Kidney epithelial cell (primary cell): Measurements from ENCODE around the gene CACTIN. TPM values are rescaled to one million over a fixed set of nuclear protein-coding genes. Genes with fewer than 3 reads are reported as not detected.

ENCODE experiments used
- DNase-seq: peaks from one replicate; pipeline ENCODE4 v3.0.0-alpha.2; 2010; ENCODE audit warnings: low read depth
- H3K27me3 ChIP-seq: 2 replicates; pipeline ENCODE4 v1.6.0; 2011; ENCODE audit warnings: low read length; ENCODE audit not compliant: control insufficient read depth, insufficient read depth
- H3K36me3 ChIP-seq: 2 replicates; pipeline ENCODE4 v1.5.1; 2011; ENCODE audit warnings: low read length; ENCODE audit not compliant: control insufficient read depth, insufficient read depth
- H3K4me3 ChIP-seq: 2 replicates; pipeline ENCODE4 v1.5.1; 2011; ENCODE audit warnings: low read depth, mild to moderate bottlenecking, control low read depth, low read length
- total RNA-seq: library from RNA; depleted of rRNA; stranded (reverse); fragments of >200 nt; gene quantifications from 2 replicates; pipeline ENCODE4 v1.2.3, GENCODE V29; 2015
- TF ChIP-seq, protein P1 (sequence below): IDR thresholded peaks from 2 replicates; pipeline ENCODE4 v1.5.1; 2011; ENCODE audit warnings: mild to moderate bottlenecking, moderate library complexity, low read length, control low read depth, inconsistent platforms; ENCODE audit not compliant: insufficient read depth, poor library complexity, severe bottlenecking

CACTIN gene
- total RNA-seq, 1 donor from 2014 or later = 46.6 TPM

GRCh38 chr19:3644351-3645066, 17.9 kb upstream of the CACTIN start:
- no peak for DNase-seq
- H3K4me3 ChIP-seq = no peak overlapping the region
- no peaks in the 10 kb centered on the region for H3K27me3 ChIP-seq
- H3K36me3 ChIP-seq = peaks cover 1% of the 10 kb centered on the region
- TF ChIP-seq, protein P1, sequence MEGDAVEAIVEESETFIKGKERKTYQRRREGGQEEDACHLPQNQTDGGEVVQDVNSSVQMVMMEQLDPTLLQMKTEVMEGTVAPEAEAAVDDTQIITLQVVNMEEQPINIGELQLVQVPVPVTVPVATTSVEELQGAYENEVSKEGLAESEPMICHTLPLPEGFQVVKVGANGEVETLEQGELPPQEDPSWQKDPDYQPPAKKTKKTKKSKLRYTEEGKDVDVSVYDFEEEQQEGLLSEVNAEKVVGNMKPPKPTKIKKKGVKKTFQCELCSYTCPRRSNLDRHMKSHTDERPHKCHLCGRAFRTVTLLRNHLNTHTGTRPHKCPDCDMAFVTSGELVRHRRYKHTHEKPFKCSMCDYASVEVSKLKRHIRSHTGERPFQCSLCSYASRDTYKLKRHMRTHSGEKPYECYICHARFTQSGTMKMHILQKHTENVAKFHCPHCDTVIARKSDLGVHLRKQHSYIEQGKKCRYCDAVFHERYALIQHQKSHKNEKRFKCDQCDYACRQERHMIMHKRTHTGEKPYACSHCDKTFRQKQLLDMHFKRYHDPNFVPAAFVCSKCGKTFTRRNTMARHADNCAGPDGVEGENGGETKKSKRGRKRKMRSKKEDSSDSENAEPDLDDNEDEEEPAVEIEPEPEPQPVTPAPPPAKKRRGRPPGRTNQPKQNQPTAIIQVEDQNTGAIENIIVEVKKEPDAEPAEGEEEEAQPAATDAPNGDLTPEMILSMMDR = no peak

DNA sequence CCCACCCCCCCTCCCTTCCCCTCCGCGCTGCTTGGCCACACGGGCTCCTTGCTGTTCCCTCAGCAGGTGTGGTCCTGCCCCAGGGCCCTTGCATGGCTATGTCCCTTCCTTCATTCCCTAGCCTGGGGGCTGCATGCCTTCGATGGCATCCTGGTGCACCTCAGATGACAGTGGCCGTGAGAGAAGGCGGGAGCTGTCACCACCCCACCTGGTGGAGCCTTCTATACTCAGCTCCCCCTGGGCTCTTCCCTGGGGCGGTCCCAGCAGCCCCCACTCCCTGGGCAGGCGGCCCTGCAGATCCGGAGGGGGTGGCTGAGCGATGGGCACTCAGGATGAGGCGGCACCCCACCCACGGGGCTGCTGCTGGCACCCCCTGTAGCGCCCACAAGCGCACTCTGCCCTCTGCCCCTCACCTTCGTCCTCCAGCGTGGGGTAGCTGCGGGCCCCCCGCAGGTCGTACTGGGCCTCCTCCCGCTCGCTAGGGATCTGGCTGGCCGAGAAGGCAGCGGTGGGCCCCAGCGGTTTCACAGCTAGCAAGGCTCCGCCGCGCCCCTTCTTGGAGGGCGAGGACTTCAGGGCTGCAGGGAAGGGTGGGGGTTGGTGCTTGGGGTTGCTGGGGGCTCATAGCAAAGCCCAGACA, 17.2 kb upstream of the CACTIN start:
- Histone ChIP-seq H3K4me3 (no peak overlapping the region), H3K36me3 (peaks cover 1% of the 10 kb centered on the region), H3K27me3 (no peaks in the 10 kb centered on the region)
- TF ChIP-seq, protein P1 = no peak
- DNase-seq = no peak

- DNase-seq = no peak
- Histone ChIP-seq H3K4me3 (no peak overlapping the region), H3K36me3 (peaks cover 1% of the 10 kb centered on the region), H3K27me3 (no peaks in the 10 kb centered on the region)
- TF ChIP-seq, protein P1 = no peak
Measured at GRCh38 chr19:3642987-3643673, 16.5 kb upstream of the CACTIN start.

- no peak for DNase-seq
- no peaks in the 10 kb centered on the region for H3K27me3 ChIP-seq
- peaks cover 1% of the 10 kb centered on the region for H3K36me3 ChIP-seq
- TF ChIP-seq, protein P1 = no peak
- no peak overlapping the region for H3K4me3 ChIP-seq
Measured at GRCh38 chr19:3642296-3642695, 15.7 kb upstream of the CACTIN start.

DNA sequence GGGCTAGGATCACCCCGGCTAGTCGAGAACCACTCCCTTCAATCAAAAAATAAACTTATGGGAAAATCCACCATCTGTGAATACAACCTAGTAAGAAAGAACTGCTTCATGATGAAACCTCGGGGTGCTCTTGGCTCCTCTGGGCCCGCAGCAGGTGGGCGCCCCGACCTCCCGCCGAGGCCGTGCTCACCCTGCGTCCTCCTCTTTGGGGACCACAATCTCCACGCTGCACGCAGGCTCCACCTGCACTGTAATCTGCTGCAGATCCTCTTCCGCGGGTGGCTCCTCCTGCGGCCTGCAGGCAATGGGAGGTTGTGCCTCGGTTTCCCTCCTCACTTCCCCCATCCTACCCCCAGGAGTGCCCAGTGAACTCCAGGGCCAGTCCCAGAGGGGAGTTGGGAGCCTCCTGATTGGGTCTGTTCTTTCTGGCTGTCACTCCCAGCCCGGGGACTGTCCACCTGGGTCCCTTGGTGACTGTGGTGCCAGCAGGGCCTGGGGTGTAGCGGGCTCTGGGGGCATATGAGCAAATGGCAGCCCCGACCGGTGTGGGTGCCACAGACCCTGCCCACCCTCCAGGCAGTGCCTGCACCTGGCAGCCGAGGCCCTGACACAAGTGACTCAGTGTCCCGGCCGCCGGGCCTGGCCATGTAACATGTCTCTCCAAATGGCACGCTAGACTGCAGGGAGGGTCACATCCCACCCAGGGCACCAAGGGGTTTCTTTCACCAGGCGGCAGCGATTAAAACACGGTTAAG, 15.1 kb upstream of the CACTIN start:
- Histone ChIP-seq H3K4me3 (no peak overlapping the region), H3K27me3 (no peaks in the 10 kb centered on the region), H3K36me3 (peaks cover 3% of the 10 kb centered on the region)
- no peak for DNase-seq
- TF ChIP-seq, protein P1 = no peak
